CD4-positive, alpha-beta T cell treated with Interferon gamma for 1 hour (primary cell): ENCODE results near the gene DOK4.
A peak's percentile ranks its signal among the peaks of the same experiment; 100 is the strongest.
"Not testable (repeated sequence)": the region's sequence is repeated elsewhere in the genome, so short reads cannot be mapped to it uniquely, and the experiment has no call there.

Source experiments
- DNase-seq: peaks from one replicate; pipeline ENCODE4 v3.0.0-alpha.2; 2020

DOK4 gene

GRCh38 chr16:57475711-57476339 is 10.5 kb downstream of the DOK4 start:
- DNase-seq, result peak; percentile 64

GRCh38 chr16:57474671-57475661 is 11.3 kb downstream of the DOK4 start:
- DNase-seq, result no peak

- no peak for DNase-seq
Measured at GRCh38 chr16:57473906-57474305, 12.4 kb downstream of the DOK4 start.

- no peak for DNase-seq
Measured at GRCh38 chr16:57473176-57473840, 13.0 kb downstream of the DOK4 start.

GRCh38 chr16:57472665-57473060 is 13.6 kb downstream of the DOK4 start:
- no peak for DNase-seq

GRCh38 chr16:57471852-57472664 is 14.2 kb downstream of the DOK4 start:
- no peak for DNase-seq

- DNase-seq, result no peak
Measured at GRCh38 chr16:57471209-57471608, 15.1 kb downstream of the DOK4 start.

- DNase-seq, result no peak
Measured at GRCh38 chr16:57470711-57471110, 15.6 kb downstream of the DOK4 start.

GRCh38 chr16:57469917-57470470 is 16.3 kb downstream of the DOK4 start:
- no peak for DNase-seq

GRCh38 chr16:57469046-57469445 is 17.2 kb downstream of the DOK4 start:
- no peak for DNase-seq

GRCh38 chr16:57468346-57468745 is 17.9 kb downstream of the DOK4 start:
- DNase-seq, result no peak

GRCh38 chr16:57464523-57464922 is 21.8 kb downstream of the DOK4 start:
- DNase-seq, result no peak

GRCh38 chr16:57462978-57463362 is 23.3 kb downstream of the DOK4 start:
- no peak for DNase-seq

- peak; percentile 87 for DNase-seq
Measured at GRCh38 chr16:57462209-57462977, 23.9 kb downstream of the DOK4 start, which contains the start of gene POLR2C. TSS of gene POLR2C (plus strand) at chr16:57462679. CDS start at chr16:57462725, 46 bp downstream.

GRCh38 chr16:57452021-57452420 is 34.3 kb downstream of the DOK4 start:
- no peak for DNase-seq

- DNase-seq, result peak; percentile 93
Measured at GRCh38 chr16:57447186-57447962, 38.9 kb downstream of the DOK4 start, which contains the start of the genes CIAPIN1 and COQ9. TSS of gene CIAPIN1 (minus strand) at chr16:57447385. CDS start at chr16:57440928, 6,457 bp downstream. TSS of gene COQ9 (plus strand) at chr16:57447479. CDS start at chr16:57447506, 27 bp downstream.

- DNase-seq, result peak; percentile 37
Measured at GRCh38 chr16:57446531-57447185, 39.6 kb downstream of the DOK4 start.

GRCh38 chr16:57445510-57445909 is 40.8 kb downstream of the DOK4 start:
- DNase-seq, result no peak

- DNase-seq, result no peak
Measured at GRCh38 chr16:57444711-57445110, 41.6 kb downstream of the DOK4 start.

- DNase-seq, result not testable (repeated sequence)
Measured at GRCh38 chr16:57440551-57440950, 45.7 kb downstream of the DOK4 start.
